ENCODE results near the gene MC5R.

DNA sequence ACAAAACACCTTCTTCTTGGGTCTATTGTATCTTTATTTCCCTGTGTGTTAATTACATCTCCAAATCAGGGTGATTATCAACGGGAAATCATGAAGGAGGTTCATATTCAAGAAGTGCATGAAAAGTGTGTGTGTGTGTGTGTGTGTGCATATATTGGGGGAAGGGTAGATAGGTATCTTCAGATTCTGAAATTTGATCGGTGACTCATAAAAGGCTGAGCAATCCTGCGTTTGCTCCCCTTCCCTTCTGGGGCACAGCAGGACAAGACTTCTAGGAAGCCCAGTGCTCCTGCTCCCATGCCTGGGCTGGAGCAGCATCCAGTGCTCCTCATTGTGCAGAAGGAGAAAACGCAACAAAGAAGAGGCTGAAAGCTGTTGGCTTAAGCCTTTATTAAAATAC lies 25.8 kb downstream of the MC5R start:
- TF ChIP-seq, protein P1, sequence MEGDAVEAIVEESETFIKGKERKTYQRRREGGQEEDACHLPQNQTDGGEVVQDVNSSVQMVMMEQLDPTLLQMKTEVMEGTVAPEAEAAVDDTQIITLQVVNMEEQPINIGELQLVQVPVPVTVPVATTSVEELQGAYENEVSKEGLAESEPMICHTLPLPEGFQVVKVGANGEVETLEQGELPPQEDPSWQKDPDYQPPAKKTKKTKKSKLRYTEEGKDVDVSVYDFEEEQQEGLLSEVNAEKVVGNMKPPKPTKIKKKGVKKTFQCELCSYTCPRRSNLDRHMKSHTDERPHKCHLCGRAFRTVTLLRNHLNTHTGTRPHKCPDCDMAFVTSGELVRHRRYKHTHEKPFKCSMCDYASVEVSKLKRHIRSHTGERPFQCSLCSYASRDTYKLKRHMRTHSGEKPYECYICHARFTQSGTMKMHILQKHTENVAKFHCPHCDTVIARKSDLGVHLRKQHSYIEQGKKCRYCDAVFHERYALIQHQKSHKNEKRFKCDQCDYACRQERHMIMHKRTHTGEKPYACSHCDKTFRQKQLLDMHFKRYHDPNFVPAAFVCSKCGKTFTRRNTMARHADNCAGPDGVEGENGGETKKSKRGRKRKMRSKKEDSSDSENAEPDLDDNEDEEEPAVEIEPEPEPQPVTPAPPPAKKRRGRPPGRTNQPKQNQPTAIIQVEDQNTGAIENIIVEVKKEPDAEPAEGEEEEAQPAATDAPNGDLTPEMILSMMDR (IDR thresholded peaks at IDR 0.05; ENCODE audit: low read depth, low read length, missing input control) = no peak
- TF ChIP-seq RXRA (IDR thresholded peaks at IDR 0.05) (no peak), MAX (IDR thresholded peaks at IDR 0.05) (no peak), TAF1 (conservative IDR thresholded peaks at IDR 0.05) (no peak), GABPA (IDR thresholded peaks at IDR 0.05 in 1 of 2, conservative IDR thresholded peaks at IDR 0.05 in 1 of 2) (no peak), REST (IDR thresholded peaks at IDR 0.05) (no peak), SP1 (IDR thresholded peaks at IDR 0.05) (no peak), NR2F2 (IDR thresholded peaks at IDR 0.05) (no peak), EGR1 (IDR thresholded peaks at IDR 0.05; ENCODE audit: low read depth in 2 of 2) (no peak), HNF4G (IDR thresholded peaks at IDR 0.05) (no peak), HNF4A (conservative IDR thresholded peaks at IDR 0.05) (no peak)
- TF ChIP-seq, protein P2, sequence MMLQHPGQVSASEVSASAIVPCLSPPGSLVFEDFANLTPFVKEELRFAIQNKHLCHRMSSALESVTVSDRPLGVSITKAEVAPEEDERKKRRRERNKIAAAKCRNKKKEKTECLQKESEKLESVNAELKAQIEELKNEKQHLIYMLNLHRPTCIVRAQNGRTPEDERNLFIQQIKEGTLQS (IDR thresholded peaks at IDR 0.05) = no peak
- TF ChIP-seq, protein P3, sequence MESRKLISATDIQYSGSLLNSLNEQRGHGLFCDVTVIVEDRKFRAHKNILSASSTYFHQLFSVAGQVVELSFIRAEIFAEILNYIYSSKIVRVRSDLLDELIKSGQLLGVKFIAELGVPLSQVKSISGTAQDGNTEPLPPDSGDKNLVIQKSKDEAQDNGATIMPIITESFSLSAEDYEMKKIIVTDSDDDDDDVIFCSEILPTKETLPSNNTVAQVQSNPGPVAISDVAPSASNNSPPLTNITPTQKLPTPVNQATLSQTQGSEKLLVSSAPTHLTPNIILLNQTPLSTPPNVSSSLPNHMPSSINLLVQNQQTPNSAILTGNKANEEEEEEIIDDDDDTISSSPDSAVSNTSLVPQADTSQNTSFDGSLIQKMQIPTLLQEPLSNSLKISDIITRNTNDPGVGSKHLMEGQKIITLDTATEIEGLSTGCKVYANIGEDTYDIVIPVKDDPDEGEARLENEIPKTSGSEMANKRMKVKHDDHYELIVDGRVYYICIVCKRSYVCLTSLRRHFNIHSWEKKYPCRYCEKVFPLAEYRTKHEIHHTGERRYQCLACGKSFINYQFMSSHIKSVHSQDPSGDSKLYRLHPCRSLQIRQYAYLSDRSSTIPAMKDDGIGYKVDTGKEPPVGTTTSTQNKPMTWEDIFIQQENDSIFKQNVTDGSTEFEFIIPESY (IDR thresholded peaks at IDR 0.05) = no peak
